Bronchial epithelial cell (primary cell): ENCODE data around the gene MXRA8. TPM values are rescaled to one million over a fixed set of nuclear protein-coding genes. Genes with fewer than 3 reads are reported as not detected.

Source experiments
- DNase-seq: peaks from one replicate; pipeline ENCODE4 v3.0.0-alpha.2; 2010; ENCODE audit warnings: low read depth
- FAIRE-seq: peaks from 2 replicates; lab custom pipeline; 2011; peaks lifted over from hg19 to GRCh38; lab: Jason Lieb, UNC
- H3K27me3 ChIP-seq: 2 replicates; pipeline ENCODE4 v1.5.1; 2011; ENCODE audit warnings: low read length; ENCODE audit not compliant: control insufficient read depth, insufficient read depth
- H3K36me3 ChIP-seq: 2 replicates; pipeline ENCODE4 v1.5.1; 2011; ENCODE audit warnings: low read length; ENCODE audit not compliant: control insufficient read depth, insufficient read depth
- H3K4me3 ChIP-seq: 2 replicates; pipeline ENCODE4 v1.5.1; 2011; ENCODE audit warnings: mild to moderate bottlenecking, low read depth, low read length, control low read depth
- total RNA-seq: library from RNA; depleted of rRNA; stranded (reverse); fragments of >200 nt; gene quantifications from 2 replicates; pipeline ENCODE4 v1.2.1, GENCODE V29; 2014
- TF ChIP-seq, protein P1 (sequence below): IDR thresholded peaks from 2 replicates; pipeline ENCODE4 v1.5.1; 2011; ENCODE audit warnings: mild to moderate bottlenecking, moderate library complexity, low read length, control low read depth, inconsistent platforms; ENCODE audit not compliant: insufficient read depth, severe bottlenecking

The MXRA8 gene
- total RNA-seq, 1 donor from 2014 or later, result 5.0 TPM

DNA sequence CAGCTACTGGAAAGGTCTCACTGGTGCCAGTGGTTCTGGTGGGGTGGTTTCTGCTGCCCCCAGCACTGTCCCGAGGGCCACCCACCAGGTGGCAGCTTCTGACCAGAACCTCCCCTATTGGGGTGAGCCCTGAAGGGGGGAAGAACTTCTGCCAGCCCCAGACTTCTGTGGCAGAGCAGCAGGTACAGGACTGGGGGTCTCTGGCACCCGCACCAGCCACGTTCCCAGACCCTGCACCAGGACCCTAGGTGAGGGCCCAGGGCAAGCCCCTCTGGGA is 48.3 kb downstream of the MXRA8 start:
- TF ChIP-seq, protein P1, sequence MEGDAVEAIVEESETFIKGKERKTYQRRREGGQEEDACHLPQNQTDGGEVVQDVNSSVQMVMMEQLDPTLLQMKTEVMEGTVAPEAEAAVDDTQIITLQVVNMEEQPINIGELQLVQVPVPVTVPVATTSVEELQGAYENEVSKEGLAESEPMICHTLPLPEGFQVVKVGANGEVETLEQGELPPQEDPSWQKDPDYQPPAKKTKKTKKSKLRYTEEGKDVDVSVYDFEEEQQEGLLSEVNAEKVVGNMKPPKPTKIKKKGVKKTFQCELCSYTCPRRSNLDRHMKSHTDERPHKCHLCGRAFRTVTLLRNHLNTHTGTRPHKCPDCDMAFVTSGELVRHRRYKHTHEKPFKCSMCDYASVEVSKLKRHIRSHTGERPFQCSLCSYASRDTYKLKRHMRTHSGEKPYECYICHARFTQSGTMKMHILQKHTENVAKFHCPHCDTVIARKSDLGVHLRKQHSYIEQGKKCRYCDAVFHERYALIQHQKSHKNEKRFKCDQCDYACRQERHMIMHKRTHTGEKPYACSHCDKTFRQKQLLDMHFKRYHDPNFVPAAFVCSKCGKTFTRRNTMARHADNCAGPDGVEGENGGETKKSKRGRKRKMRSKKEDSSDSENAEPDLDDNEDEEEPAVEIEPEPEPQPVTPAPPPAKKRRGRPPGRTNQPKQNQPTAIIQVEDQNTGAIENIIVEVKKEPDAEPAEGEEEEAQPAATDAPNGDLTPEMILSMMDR, result no peak
- Histone ChIP-seq H3K27me3 (no peaks in the 10 kb centered on the region), H3K4me3 (no peak overlapping the region), H3K36me3 (peaks cover 33% of the 10 kb centered on the region)
- no peak for DNase-seq
- no peak for FAIRE-seq

DNA sequence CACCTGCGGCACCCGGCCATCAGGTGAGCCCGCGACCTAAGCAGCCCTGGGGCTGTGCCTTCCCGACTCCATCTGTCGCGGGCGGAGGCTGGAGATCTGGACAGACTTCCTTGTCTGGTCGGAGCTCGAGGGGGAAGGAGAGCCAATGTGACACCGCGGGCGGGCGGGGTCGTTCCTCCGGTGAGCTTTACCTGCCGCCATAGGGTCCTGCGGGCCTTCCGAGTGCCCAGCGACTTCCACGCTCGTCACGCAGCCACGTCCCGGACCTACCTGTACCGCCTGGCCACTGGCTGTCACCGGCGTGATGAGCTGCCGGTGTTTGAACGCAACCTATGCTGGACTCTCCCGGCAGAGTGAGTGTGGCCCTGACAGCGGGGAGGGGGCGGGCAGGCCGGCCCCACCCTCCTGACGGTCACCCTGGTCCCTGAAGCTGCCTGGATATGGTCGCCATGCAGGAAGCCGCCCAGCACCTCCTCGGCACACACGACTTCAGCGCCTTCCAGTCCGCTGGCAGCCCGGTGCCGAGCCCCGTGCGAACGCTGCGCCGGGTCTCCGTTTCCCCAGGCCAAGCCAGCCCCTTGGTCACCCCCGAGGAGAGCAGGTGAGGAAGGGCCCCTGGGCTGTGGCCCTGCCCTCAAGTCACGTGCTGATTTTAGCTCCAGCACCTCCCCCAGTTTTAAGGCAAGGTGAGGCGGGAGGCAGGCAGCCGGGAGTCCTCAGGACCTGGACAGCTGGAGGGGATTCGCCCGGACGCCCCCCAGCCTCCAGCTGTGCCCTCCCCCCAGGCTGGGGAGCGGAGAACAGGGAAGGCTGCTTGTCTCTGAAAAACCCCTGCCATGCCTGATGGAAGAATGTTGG is 48.9 kb downstream of the MXRA8 start:
- no peak for DNase-seq
- Histone ChIP-seq H3K27me3 (no peaks in the 10 kb centered on the region), H3K4me3 (peak overlapping the region; percentile 86), H3K36me3 (peaks cover 31% of the 10 kb centered on the region)
- no peak for FAIRE-seq
- TF ChIP-seq, protein P1, result no peak

DNA sequence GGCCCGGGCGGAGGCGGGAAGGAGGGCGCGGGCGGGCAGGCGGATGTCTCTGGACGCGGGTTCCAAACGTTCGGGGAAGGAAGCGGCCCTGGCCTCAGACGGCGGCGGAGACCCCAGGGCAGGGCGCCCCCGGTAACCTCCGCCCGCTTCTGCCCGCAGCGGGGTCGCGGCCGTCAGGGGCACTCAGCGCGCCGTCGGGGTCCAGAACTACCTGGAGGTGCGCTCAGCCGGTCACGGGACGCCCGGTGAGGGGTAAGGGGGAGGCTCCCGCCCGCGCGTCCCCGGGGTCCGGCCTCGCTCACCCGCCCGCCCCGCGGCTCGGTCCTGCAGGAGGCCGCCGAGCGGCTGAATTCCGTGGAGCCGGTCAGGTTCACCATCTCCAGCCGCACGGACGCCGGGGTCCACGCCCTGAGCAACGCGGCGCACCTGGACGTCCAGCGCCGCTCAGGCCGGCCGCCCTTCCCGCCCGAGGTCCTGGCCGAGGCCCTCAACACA is 49.6 kb downstream of the MXRA8 start:
- Histone ChIP-seq H3K36me3 (peaks cover 26% of the 10 kb centered on the region), H3K4me3 (peak overlapping the region; percentile 86), H3K27me3 (no peaks in the 10 kb centered on the region)
- FAIRE-seq, result no peak
- DNase-seq, result no peak
- TF ChIP-seq, protein P1, result no peak

DNA sequence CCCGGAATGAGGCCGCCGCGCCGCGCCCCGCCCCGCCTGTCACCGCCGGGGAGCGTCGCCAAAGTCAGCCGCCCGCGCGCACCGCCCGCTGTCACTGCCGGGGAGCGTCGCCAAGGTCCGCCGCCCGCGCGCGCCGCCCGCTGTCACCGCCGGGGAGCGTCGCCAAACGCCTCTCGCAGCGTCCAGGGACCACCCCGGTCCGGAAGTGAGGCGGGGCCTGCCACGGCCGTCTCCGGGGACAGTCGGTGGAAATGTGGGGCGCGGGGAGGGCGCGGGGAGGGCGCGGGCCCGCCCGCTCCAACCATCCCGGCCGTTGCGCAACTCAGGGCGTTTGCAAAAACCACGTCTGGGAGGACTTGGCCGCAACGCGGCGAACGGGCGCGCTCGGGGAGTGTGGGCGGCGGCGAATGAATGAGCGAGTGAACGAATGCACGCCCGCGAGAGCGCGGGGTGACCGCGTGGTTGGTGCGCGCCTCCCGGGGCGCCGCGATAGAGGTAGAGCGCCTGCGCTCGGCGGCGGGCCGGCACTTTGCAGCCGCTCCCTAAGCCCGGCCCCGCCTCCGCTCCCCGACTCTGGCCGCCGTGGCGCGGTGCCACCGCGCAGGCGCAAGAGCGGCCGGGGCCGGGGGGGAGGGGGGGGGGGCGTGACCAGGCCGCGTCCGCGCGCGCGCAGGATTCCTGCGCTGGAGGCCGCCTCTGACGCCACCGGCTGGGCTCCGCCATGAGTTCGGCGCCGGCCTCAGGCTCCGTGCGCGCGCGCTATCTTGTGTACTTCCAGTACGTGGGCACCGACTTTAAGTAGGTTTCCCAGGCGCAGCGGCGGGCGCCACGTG is 50.2 kb downstream of the MXRA8 start, which contains the start of the genes ACAP3 and PUSL1:
TSS of gene ACAP3 (minus strand) at position 8 of the 833 bp plus-strand sequence. CDS start 115 bp downstream, outside the sequence.
TSS of gene PUSL1 (plus strand) at position 675 of the 833 bp plus-strand sequence. CDS start at position 722, 47 bp downstream.
- FAIRE-seq, result no peak

DNA sequence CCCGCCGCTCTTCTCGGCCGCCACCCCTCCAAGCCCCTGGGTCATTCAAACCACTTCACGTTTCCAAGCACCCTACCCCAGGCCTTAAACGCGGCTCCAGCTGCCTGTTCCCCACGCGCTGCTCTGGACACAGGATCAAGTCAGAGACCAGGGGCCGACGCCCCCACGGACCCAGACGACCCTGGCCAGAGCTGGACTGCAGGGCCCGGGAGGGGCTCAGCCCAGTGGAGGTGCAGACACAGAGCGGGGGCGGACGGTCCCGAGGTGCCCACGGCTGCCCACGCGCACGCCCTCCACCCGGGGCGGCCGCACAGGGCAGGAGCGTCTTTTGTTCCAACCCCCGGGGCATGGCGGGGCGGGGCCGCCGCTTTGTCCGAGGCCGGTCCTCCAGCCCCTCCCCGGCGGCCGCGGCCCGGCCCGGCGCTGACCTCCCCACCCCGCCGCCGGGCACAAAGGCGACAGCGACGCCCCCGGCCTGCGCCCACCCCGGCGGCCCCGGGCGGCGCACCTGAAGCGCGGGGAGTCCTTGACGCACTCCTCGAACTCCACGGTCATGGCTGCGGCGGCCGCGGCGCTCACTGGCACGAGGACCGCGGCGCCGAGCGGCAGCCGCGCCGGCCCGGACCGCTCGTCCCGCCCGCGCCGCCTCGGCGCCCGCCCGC is 51.0 kb downstream of the MXRA8 start:
- TF ChIP-seq, protein P1, result no peak
- peaks cover 15% of the 10 kb centered on the region for H3K36me3 ChIP-seq
- H3K4me3 ChIP-seq, result peak overlapping the region; percentile 75
- FAIRE-seq (no peak), DNase-seq (no peak)
- H3K27me3 ChIP-seq, result no peaks in the 10 kb centered on the region

More for the DNA sequence above, 50.2 kb downstream of the MXRA8 start, which contains the start of the genes ACAP3 and PUSL1:
- Histone ChIP-seq H3K4me3 (peak within 1 kb of the TSS; percentile 86), H3K36me3 (peaks cover 20% of the 10 kb centered on the region), H3K27me3 (no peaks in the 10 kb centered on the region)
- TF ChIP-seq, protein P1, result no peak
- DNase-seq, result peak; percentile 74
